GM06990 (cell line): ENCODE data around the gene DSCAM.

Source experiments
- DNase-seq: peaks from one replicate; pipeline ENCODE4 v3.0.0-alpha.2; 2011; ENCODE audit not compliant: insufficient read length; ENCODE audit errors: extremely low read depth
- H3K27me3 ChIP-seq: replicated peaks from 2 replicates; pipeline ENCODE4 v1.6.0; 2011; ENCODE audit warnings: low read length; ENCODE audit not compliant: control insufficient read depth, insufficient read depth
- H3K36me3 ChIP-seq: 2 replicates; pipeline ENCODE4 v1.5.1; 2011; ENCODE audit warnings: low read length; ENCODE audit not compliant: control insufficient read depth, insufficient read depth
- H3K4me3 ChIP-seq: replicated peaks from 2 replicates; pipeline ENCODE4 v1.5.1; 2011; ENCODE audit warnings: low read depth, mild to moderate bottlenecking, control low read depth, low read length
- CTCF ChIP-seq: IDR thresholded peaks from 2 replicates; pipeline ENCODE4 v1.5.1; 2011; ENCODE audit warnings: low read length, control low read depth, mild to moderate bottlenecking, inconsistent platforms; ENCODE audit not compliant: insufficient read depth, poor library complexity, severe bottlenecking

The DSCAM gene

GRCh38 chr21:39961251-39961650 is 885.7 kb downstream of the DSCAM start:
- Histone ChIP-seq H3K36me3 (no peaks in the 10 kb centered on the region), H3K27me3 (no peaks in the 10 kb centered on the region), H3K4me3 (no peak overlapping the region)
- DNase-seq: no peak
- TF ChIP-seq CTCF: no peak
